GM23338 (cell line): Measurements from ENCODE around the gene MPP1. TPM values are rescaled to one million over a fixed set of nuclear protein-coding genes. Genes with fewer than 3 reads are reported as not detected.

Experiments
- CREB1 ChIP-seq: fragments of 250-450 bp; sonication (Bioruptor Pico); IDR thresholded peaks from 2 replicates; pipeline ENCODE4 v1.5.0; 2020; ENCODE audit warnings: low read depth, mild to moderate bottlenecking, moderate library complexity
- JUNB ChIP-seq: IDR thresholded peaks from one replicate; pipeline ENCODE4 v1.6.1; 2016; ENCODE audit warnings: antibody characterized with exemption; ENCODE audit not compliant: unreplicated experiment
- polyA plus RNA-seq: library from polyadenylated mRNA; unstranded; fragments of >200 nt; fragmentation: Nextera tagmentation; extraction: Ambion mirVana; gene quantifications from 2 replicates; pipeline ENCODE4 v1.2.1, GENCODE V29; 2016
- small RNA-seq: library from RNA; depleted of rRNA; stranded (forward); fragments of <200 nt; gene quantifications from one replicate; pipeline ENCODE3, GENCODE V24; 2014; ENCODE audit warnings: low replicate concordance
- total RNA-seq: library from RNA; depleted of rRNA; stranded (reverse); fragments of >200 nt; shearing (Covaris generic); gene quantifications from 2 replicates; pipeline ENCODE4 v1.2.3, GENCODE V29; 2014; rRNA removed
- TF ChIP-seq, protein P1 (sequence below): fragments of 250-450 bp; sonication (Bioruptor Pico); IDR thresholded peaks from 2 replicates; pipeline ENCODE4 v1.5.0; 2020; ENCODE audit warnings: mild to moderate bottlenecking, moderate library complexity

The MPP1 gene
- total and polyA plus RNA-seq, 2 experiments from 2014 or later = 18.7 to 27.2 TPM

DNA sequence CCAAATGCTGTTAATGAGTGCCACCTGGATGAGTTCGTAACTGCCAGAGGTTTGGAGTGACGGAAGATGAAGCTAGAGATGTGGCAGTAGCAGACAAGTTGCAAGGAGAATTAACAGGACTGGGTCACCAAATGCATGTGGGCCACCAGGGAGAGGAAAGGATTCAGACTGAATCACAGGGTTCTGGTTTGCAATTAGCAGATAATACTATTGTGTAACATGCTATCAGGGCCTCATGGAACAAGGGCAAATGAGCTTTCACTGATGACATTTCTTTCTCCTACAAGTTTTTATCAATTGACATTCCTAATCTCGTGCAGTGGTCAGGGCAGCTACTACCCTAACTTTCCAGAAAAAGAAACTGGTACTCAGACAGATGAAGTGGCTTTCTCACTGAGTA lies 75.8 kb downstream of the MPP1 start (continued):
- TF ChIP-seq, protein P1, sequence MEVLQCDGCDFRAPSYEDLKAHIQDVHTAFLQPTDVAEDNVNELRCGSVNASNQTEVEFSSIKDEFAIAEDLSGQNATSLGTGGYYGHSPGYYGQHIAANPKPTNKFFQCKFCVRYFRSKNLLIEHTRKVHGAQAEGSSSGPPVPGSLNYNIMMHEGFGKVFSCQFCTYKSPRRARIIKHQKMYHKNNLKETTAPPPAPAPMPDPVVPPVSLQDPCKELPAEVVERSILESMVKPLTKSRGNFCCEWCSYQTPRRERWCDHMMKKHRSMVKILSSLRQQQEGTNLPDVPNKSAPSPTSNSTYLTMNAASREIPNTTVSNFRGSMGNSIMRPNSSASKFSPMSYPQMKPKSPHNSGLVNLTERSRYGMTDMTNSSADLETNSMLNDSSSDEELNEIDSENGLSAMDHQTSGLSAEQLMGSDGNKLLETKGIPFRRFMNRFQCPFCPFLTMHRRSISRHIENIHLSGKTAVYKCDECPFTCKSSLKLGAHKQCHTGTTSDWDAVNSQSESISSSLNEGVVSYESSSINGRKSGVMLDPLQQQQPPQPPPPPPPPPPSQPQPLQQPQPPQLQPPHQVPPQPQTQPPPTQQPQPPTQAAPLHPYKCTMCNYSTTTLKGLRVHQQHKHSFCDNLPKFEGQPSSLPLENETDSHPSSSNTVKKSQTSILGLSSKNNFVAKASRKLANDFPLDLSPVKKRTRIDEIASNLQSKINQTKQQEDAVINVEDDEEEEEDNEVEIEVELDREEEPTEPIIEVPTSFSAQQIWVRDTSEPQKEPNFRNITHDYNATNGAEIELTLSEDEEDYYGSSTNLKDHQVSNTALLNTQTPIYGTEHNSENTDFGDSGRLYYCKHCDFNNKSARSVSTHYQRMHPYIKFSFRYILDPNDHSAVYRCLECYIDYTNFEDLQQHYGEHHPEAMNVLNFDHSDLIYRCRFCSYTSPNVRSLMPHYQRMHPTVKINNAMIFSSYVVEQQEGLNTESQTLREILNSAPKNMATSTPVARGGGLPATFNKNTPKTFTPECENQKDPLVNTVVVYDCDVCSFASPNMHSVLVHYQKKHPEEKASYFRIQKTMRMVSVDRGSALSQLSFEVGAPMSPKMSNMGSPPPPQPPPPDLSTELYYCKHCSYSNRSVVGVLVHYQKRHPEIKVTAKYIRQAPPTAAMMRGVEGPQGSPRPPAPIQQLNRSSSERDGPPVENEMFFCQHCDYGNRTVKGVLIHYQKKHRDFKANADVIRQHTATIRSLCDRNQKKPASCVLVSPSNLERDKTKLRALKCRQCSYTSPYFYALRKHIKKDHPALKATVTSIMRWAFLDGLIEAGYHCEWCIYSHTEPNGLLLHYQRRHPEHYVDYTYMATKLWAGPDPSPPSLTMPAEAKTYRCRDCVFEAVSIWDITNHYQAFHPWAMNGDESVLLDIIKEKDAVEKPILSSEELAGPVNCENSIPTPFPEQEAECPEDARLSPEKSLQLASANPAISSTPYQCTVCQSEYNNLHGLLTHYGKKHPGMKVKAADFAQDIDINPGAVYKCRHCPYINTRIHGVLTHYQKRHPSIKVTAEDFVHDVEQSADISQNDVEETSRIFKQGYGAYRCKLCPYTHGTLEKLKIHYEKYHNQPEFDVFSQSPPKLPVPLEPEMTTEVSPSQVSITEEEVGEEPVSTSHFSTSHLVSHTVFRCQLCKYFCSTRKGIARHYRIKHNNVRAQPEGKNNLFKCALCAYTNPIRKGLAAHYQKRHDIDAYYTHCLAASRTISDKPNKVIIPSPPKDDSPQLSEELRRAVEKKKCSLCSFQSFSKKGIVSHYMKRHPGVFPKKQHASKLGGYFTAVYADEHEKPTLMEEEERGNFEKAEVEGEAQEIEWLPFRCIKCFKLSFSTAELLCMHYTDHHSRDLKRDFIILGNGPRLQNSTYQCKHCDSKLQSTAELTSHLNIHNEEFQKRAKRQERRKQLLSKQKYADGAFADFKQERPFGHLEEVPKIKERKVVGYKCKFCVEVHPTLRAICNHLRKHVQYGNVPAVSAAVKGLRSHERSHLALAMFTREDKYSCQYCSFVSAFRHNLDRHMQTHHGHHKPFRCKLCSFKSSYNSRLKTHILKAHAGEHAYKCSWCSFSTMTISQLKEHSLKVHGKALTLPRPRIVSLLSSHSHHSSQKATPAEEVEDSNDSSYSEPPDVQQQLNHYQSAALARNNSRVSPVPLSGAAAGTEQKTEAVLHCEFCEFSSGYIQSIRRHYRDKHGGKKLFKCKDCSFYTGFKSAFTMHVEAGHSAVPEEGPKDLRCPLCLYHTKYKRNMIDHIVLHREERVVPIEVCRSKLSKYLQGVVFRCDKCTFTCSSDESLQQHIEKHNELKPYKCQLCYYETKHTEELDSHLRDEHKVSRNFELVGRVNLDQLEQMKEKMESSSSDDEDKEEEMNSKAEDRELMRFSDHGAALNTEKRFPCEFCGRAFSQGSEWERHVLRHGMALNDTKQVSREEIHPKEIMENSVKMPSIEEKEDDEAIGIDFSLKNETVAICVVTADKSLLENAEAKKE (CRISPR knock-in tag) = no peak
- TF ChIP-seq CREB1 = no peak
- TF ChIP-seq JUNB = no peak

Small RNAs within 50 kb of the gene (small RNA-seq; reads per million reads assigned to genes)
- not detected for gene SNORA36A

Other genes with a start within 250 kb of the MPP1 start
- gene CTAG1A, start 220.4 kb downstream of the MPP1 start, total RNA-seq = not detected in 2 replicates
- not detected in 2 replicates for gene CTAG1A, start 220.4 kb downstream of the MPP1 start, polyA plus RNA-seq
- gene CTAG1B, start 186.2 kb downstream of the MPP1 start, total RNA-seq = not detected in 2 replicates
- not detected in 2 replicates for gene CTAG1B, start 186.2 kb downstream of the MPP1 start, polyA plus RNA-seq
- gene CTAG2, start 151.9 kb downstream of the MPP1 start, total RNA-seq = 0.87 TPM in 1 of 2 replicates, not detected in the other
- gene CTAG2, start 151.9 kb downstream of the MPP1 start, polyA plus RNA-seq = not detected in 2 replicates
- 0.50 and 1.8 TPM in 2 replicates for gene GAB3, start 54.4 kb downstream of the MPP1 start, total RNA-seq
- gene GAB3, start 54.4 kb downstream of the MPP1 start, polyA plus RNA-seq = 0.35 and 0.89 TPM in 2 replicates
- 101 and 120 TPM in 2 replicates for gene DKC1, start 42.6 kb downstream of the MPP1 start, total RNA-seq
- gene DKC1, start 42.6 kb downstream of the MPP1 start, polyA plus RNA-seq = 154 and 165 TPM in 2 replicates
- not detected in 2 replicates for gene SMIM9, start 29.2 kb upstream of the MPP1 start, total RNA-seq
- not detected in 2 replicates for gene SMIM9, start 29.2 kb upstream of the MPP1 start, polyA plus RNA-seq
- 10.8 and 19.0 TPM in 2 replicates for gene F8A1, start 80.9 kb upstream of the MPP1 start, total RNA-seq
- 26.0 and 36.9 TPM in 2 replicates for gene F8A1, start 80.9 kb upstream of the MPP1 start, polyA plus RNA-seq
- 1.8 and 2.9 TPM in 2 replicates for gene F8, start 217.2 kb upstream of the MPP1 start, total RNA-seq
- 0.63 and 0.70 TPM in 2 replicates for gene F8, start 217.2 kb upstream of the MPP1 start, polyA plus RNA-seq
- 26.3 and 28.6 TPM in 2 replicates for gene FUNDC2, start 221.4 kb upstream of the MPP1 start, total RNA-seq
- 51.6 and 58.5 TPM in 2 replicates for gene FUNDC2, start 221.4 kb upstream of the MPP1 start, polyA plus RNA-seq